ENCODE data around the gene SERPINH1. TPM values are rescaled to one million over a fixed set of nuclear protein-coding genes. Genes with fewer than 3 reads are reported as not detected.
A peak's percentile ranks its signal among the peaks of the same experiment; 100 is the strongest.

Gene SERPINH1
- total and polyA plus RNA-seq, 4 donors: 112 to 585 (median 287) TPM

DNA sequence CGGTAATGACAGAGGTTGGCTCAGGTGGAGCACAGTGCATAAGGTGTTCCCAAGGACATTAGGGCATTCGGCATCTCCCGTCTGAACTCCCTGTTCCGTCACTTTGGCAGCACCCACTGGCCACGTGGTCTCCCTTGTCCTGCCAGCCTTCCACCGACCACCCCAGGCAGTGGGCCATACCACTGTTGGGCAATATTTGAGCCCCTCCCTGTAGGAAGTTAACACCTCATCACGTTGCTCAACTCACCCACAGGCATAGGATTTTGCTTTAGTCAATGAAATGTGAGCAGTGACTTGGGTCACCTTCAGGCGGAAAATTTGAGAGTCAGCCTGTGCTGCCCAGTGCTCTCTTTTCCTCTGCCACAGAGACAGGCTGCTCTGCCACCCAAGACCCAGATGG lies 44.0 kb downstream of the SERPINH1 start:
- TF ChIP-seq, protein P1, sequence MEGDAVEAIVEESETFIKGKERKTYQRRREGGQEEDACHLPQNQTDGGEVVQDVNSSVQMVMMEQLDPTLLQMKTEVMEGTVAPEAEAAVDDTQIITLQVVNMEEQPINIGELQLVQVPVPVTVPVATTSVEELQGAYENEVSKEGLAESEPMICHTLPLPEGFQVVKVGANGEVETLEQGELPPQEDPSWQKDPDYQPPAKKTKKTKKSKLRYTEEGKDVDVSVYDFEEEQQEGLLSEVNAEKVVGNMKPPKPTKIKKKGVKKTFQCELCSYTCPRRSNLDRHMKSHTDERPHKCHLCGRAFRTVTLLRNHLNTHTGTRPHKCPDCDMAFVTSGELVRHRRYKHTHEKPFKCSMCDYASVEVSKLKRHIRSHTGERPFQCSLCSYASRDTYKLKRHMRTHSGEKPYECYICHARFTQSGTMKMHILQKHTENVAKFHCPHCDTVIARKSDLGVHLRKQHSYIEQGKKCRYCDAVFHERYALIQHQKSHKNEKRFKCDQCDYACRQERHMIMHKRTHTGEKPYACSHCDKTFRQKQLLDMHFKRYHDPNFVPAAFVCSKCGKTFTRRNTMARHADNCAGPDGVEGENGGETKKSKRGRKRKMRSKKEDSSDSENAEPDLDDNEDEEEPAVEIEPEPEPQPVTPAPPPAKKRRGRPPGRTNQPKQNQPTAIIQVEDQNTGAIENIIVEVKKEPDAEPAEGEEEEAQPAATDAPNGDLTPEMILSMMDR (IDR thresholded peaks at IDR 0.05; ENCODE audit: control extremely low read depth, extremely low read depth): no peak
- no peaks in the 10 kb centered on the region for H3K36me3 ChIP-seq (ENCODE audit: control insufficient read depth in 4 of 4, insufficient read depth in 4 of 4, low read length in 4 of 4)
- no peak overlapping the region for H3K9ac ChIP-seq (ENCODE audit: insufficient read depth in 1 of 2, low read length in 2 of 2)
- no peak overlapping the region for H3K4me3 ChIP-seq
- no peaks in the 10 kb centered on the region for H3K27me3 ChIP-seq (ENCODE audit: control insufficient read depth in 3 of 3, insufficient read depth in 3 of 3, low read length in 2 of 3)
- DNase-seq (peak in 2 of 3 donors; percentile 31 to 48), ATAC-seq (ENCODE audit: insufficient read depth, low FRiP score) (no peak)
- no peak overlapping the region for H3K27ac ChIP-seq (ENCODE audit: low read depth in 1 of 2, low read length in 1 of 2)
- peaks cover 0 to 27% (median 9%) of the 10 kb centered on the region in 5 donors for H3K4me1 ChIP-seq (ENCODE audit: control insufficient read depth in 5 of 5, insufficient read depth in 5 of 5, low read length in 5 of 5)
- H3K9me3 ChIP-seq (ENCODE audit: control insufficient read depth in 4 of 4, insufficient read depth in 3 of 4, low read length in 3 of 4): no peaks in the 10 kb centered on the region
- 77 to 79% methylated on average over 8 of the region's 8 CpGs for WGBS, 2 donors

GRCh38 chr11:75611823-75612222 lies 49.8 kb downstream of the SERPINH1 start:
- TF ChIP-seq, protein P1 (IDR thresholded peaks at IDR 0.05; ENCODE audit: control extremely low read depth, extremely low read depth): no peak
- Histone ChIP-seq H3K27me3 (ENCODE audit: control insufficient read depth in 3 of 3, insufficient read depth in 3 of 3, low read length in 2 of 3) (no peaks in the 10 kb centered on the region), H3K4me1 (ENCODE audit: control insufficient read depth in 5 of 5, insufficient read depth in 5 of 5, low read length in 5 of 5) (peaks cover 0 to 30% (median 2%) of the 10 kb centered on the region in 5 donors), H3K9me3 (ENCODE audit: control insufficient read depth in 4 of 4, insufficient read depth in 3 of 4, low read length in 3 of 4) (no peaks in the 10 kb centered on the region), H3K4me3 (no peak overlapping the region), H3K27ac (ENCODE audit: low read depth in 1 of 2, low read length in 1 of 2) (no peak overlapping the region), H3K9ac (ENCODE audit: insufficient read depth in 1 of 2, low read length in 2 of 2) (no peak overlapping the region), H3K36me3 (ENCODE audit: control insufficient read depth in 4 of 4, insufficient read depth in 4 of 4, low read length in 4 of 4) (no peaks in the 10 kb centered on the region)
- ATAC-seq (ENCODE audit: insufficient read depth, low FRiP score): no peak
- WGBS, 2 donors: 88 to 96% methylated on average over 3 of the region's 3 CpGs
- no peak for DNase-seq

DNA sequence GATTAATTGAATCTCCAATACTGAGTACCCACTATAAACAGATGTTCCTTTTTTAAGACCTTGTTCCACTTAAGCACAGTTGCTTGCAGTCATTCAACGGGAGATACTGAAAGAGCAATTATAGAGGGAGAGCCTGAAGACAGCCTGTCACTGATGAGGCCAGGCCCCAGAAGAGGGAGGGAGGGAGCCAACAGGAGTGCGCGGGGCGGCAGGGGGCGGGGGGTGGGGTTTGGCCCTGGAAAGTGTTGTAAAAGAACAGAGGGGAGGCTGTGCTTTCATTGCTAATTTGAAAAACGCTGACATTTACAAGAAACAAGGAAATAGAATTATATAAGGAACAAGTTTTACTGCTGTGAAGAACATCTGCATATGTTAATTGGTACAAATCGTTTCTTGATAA lies 53.7 kb downstream of the SERPINH1 start:
- Histone ChIP-seq H3K9me3 (ENCODE audit: control insufficient read depth in 4 of 4, insufficient read depth in 3 of 4, low read length in 3 of 4) (no peaks in the 10 kb centered on the region), H3K4me3 (no peak overlapping the region), H3K27me3 (ENCODE audit: control insufficient read depth in 3 of 3, insufficient read depth in 3 of 3, low read length in 2 of 3) (no peaks in the 10 kb centered on the region), H3K36me3 (ENCODE audit: control insufficient read depth in 4 of 4, insufficient read depth in 4 of 4, low read length in 4 of 4) (no peaks in the 10 kb centered on the region), H3K27ac (ENCODE audit: low read depth in 1 of 2, low read length in 1 of 2) (no peak overlapping the region), H3K9ac (ENCODE audit: insufficient read depth in 1 of 2, low read length in 2 of 2) (no peak overlapping the region), H3K4me1 (ENCODE audit: control insufficient read depth in 5 of 5, insufficient read depth in 5 of 5, low read length in 5 of 5) (peaks cover 0 to 14% (median 2%) of the 10 kb centered on the region in 5 donors)
- TF ChIP-seq, protein P1 (IDR thresholded peaks at IDR 0.05; ENCODE audit: control extremely low read depth, extremely low read depth): no peak
- ATAC-seq (ENCODE audit: insufficient read depth, low FRiP score) (no peak), DNase-seq (peak; percentile 59 to 71 (median 64))
- WGBS, 2 donors: 76 to 80% methylated on average over 7 of the region's 7 CpGs

DNA sequence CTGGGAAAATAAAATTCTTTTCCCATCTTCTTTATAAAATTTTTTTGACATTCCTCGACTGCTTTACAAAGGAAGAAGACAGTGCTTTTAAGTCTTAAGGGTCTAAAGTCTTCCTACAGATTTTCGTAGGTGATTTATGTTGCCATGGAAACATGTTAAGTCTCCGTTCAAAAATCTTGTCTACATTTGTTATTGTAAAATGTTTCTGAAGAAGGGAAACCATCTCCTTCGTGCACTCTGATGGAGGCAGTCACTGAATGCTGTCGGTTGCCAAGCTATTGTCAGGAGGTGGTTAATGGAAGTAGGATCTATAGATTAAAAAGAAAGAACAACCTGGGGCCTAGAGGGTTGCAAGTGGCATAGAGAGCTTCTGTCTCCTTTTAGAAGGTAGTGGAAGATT lies 54.2 kb downstream of the SERPINH1 start:
- H3K4me1 ChIP-seq (ENCODE audit: control insufficient read depth in 5 of 5, insufficient read depth in 5 of 5, low read length in 5 of 5): peaks cover 0 to 14% (median 2%) of the 10 kb centered on the region in 5 donors
- no peak overlapping the region for H3K4me3 ChIP-seq
- no peaks in the 10 kb centered on the region for H3K36me3 ChIP-seq (ENCODE audit: control insufficient read depth in 4 of 4, insufficient read depth in 4 of 4, low read length in 4 of 4)
- DNase-seq (no peak), ATAC-seq (ENCODE audit: insufficient read depth, low FRiP score) (no peak)
- H3K27me3 ChIP-seq (ENCODE audit: control insufficient read depth in 3 of 3, insufficient read depth in 3 of 3, low read length in 2 of 3): no peaks in the 10 kb centered on the region
- TF ChIP-seq, protein P1 (IDR thresholded peaks at IDR 0.05; ENCODE audit: control extremely low read depth, extremely low read depth): no peak
- H3K27ac ChIP-seq (ENCODE audit: low read depth in 1 of 2, low read length in 1 of 2): no peak overlapping the region
- no peaks in the 10 kb centered on the region for H3K9me3 ChIP-seq (ENCODE audit: control insufficient read depth in 4 of 4, insufficient read depth in 3 of 4, low read length in 3 of 4)
- H3K9ac ChIP-seq (ENCODE audit: insufficient read depth in 1 of 2, low read length in 2 of 2): no peak overlapping the region
- 80 to 81% methylated on average over 5 of the region's 5 CpGs for WGBS, 2 donors

All from lung (tissue), 12 donors.